Measurements from ENCODE around the gene EPM2A.
A peak's percentile ranks its signal among the peaks of the same experiment; 100 is the strongest.
"Not testable (repeated sequence)": the region's sequence is repeated elsewhere in the genome, so short reads cannot be mapped to it uniquely, and the experiment has no call there.

EPM2A gene

DNA sequence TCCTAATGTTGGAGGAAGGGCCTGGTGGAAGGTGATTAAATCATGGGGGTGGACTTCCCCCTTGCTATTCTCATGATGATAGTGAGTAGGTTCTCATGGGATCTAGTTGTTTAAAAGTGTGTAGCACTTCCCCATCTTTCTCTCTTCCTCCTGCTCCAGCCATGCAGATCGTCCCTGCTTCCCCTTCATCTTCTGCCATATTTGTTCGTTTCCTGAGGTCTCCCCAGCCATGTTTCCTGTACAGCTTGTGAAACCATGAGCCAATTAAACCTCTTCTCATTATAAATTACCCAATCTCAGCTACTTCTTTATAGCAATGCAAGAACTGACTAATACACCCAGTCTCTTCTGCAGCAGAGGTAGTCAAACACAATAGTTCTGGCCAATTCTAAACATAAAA is 5.4 kb downstream of the EPM2A start:
- no peak for DNase-seq

DNA sequence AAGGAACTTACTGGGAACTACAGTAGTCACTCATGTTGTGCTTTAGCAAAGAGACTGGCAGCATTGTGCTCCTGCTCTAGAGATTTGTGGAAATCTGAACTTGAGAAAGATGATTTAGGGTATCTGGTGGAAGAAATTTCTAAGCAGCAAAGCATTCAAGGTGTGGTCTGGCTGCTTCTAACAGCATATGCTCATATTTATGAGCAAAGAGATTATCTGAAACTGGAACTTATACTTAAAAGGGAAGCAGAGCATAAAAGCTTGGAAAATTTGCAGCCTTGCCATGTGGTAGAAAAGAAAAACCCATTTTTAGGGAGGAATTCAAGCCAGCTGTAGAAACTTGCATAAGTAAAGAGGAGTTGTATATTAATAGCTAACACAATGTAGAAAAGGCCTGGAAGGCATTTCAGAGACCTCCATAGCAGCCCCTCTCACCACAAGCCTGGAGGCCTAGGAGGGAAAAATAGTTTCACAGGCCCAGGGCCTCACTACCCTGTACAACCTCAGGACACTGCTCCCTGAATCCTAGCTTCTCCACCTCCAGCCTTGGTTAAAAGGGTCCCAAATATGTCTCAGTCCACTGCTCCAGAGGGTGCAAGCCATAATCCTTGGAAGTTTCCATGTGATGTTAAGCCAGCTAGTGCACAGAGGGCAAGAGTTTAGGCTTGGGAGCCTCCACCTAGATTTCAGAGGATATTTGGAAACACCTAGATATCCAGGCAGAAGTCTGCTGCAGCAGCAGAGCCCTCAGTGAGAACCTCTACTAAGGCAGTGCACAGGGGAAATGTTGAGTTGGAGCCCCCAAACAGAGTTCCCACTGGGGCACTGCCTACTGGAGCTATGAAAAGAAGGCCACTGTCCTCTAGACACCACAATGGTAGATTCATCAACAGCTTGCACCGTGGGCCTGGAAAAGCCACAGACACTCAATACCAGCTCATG is 6.6 kb downstream of the EPM2A start:
- DNase-seq = no peak

GRCh38 chr6:145727817-145728388 is 7.4 kb downstream of the EPM2A start:
- DNase-seq = no peak

DNA sequence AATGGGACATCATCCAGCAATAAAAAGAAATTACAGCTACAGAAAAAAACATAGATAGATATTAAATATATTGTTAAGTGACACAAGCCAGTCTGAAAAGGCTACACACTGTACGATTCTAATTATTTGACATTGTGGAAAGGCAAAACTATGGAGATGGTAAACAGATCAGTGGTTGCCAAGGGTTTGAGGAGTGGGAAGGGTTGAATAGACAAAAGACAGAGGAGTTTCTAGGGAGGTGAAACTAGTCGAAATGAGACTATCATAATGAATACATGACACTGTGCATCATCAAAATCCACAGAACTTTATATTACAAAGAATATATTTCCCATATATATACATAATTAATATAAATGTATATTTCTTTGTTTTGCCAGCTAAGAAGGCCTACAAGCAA is 9.8 kb downstream of the EPM2A start:
- DNase-seq = no peak

DNA sequence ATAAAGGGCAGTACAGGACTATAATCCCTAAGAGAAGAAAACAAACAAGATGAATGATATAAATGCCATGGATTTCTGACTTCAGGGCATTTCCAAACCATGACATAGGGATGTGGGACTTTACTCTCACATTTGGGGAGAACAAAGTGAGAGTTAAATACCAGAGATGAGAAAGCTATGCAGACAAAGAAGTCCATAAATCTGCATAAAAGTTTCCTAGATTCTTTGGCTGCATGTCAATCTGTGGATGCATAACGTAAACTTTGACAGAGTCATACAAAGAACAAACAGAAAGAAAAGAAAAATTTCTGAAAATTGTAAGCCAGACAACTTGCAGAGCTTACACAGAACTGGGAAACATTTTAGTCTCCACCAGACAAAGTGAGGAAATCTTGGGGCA is 11.7 kb downstream of the EPM2A start:
- no peak for DNase-seq

- DNase-seq = no peak
Observed at GRCh38 chr6:145722190-145722589, 13.1 kb downstream of the EPM2A start.

DNA sequence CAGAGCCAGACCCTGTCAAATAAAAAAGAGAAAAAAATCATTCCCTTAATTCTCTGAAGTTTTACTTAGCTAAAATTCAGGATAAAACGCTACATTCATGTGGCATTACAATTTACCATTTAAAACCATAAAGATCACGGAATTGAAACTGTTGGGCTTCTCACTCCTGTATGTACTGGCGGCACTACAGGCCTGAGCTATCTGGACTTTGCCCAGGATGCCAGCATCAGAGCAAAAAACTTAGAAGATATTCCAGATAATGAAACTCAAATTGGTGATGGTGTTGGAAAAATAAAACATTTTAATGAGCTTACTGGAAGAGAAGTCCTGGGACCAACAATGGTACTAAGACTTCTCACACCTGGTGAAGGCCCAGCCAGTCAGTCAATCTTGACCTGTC is 14.2 kb downstream of the EPM2A start:
- no peak for DNase-seq

- no peak for DNase-seq
Observed at GRCh38 chr6:145715426-145715825, 19.9 kb downstream of the EPM2A start.

- DNase-seq = no peak
Observed at GRCh38 chr6:145714731-145715130, 20.6 kb downstream of the EPM2A start.

GRCh38 chr6:145713773-145714172 is 21.5 kb downstream of the EPM2A start:
- no peak for DNase-seq

DNA sequence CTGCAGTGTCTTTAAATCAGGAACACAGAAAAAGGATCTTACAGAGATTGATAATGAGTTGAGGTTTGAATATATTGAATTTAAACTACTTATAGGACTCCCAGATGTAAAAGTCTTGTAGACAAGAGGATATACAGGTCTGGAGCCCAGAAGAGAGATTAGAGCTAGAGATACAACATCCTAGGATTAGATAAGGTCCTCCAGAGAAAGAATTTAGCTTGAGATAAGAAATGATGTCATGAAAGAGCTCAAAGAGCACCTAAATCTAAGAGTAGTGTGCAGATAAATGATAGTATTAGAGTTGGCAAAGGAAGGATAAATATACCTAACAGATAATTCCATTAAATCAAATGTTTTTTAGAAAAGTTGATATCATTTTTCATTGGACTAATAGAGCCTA is 23.9 kb downstream of the EPM2A start:
- no peak for DNase-seq

GRCh38 chr6:145707397-145707796 is 27.9 kb downstream of the EPM2A start:
- no peak for DNase-seq

DNA sequence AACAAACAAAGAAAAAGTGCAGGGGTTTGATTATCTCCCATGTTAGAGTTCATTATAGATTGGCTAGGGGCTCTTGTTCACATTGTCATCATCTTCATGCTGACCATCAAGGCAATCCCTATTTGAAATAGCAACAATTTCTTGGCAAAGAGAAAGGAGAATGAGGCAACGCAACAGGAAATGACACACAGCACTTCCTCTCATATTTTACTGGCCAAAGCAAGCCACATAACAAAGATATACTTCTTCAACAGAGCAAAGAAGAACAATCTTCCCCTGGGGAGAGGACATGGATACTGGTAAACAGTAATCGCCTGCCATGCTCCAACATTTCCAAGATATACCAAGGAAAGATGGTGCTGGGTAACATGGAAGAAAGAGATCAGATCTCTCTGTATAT is 29.8 kb downstream of the EPM2A start:
- no peak for DNase-seq

DNA sequence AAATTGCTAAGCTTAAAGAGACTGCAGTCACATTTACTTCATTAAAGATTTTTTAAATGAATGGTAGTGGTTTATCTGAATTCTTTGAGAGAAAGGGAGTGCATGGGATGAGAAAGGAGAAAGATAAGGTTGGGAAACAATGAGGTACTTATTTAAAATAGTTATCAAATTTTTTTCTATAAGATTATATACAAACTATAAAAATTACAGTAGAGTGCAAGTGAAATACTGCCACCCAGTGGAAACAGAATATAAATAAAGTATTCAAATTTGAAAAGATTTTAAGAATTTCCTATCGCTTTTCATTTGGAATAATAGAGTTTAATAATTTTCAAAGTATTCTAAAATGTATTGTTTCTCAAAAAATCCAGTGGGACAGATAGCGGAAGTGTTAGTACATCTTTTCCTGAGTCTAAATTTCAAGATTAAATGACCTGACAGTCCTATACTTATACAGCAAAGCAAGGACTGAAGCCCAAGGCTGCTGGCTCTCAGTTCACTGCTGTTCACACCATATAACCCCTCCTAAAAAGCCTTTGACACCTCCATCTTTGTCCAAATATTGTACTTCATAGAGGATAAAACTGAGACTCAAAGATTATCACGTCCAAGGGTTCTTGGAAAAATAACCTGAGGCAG is 31.1 kb downstream of the EPM2A start:
- DNase-seq = peak in 1 of 2 experiments; percentile 37

GRCh38 chr6:145699462-145699861 is 35.9 kb downstream of the EPM2A start:
- no peak for DNase-seq

- DNase-seq = not testable (repeated sequence)
Observed at GRCh38 chr6:145697401-145697800, 37.9 kb downstream of the EPM2A start.

- DNase-seq = peak; percentile 5 to 71
Observed at GRCh38 chr6:145694083-145694737, 41.1 kb downstream of the EPM2A start.

- no peak for DNase-seq
Observed at GRCh38 chr6:145690969-145691368, 44.4 kb downstream of the EPM2A start.

DNA sequence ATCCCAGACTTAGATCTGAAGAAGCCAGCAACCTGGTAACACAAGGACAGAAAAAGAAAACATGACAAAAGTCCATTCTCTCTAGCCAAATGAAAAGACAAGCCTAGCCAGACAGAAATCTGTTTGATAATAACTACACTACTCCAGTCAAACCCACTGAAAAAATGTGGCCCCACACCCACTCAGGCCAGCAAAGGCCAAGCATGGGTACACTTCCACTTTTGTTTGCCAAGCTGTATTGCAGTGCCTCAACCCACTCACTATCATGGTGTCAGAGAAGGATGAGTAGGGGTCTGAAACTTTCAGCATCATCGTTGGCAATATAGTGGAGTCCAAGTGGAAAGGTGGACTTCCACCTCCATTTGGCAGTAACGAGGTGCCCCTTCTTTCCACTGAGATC is 45.8 kb downstream of the EPM2A start:
- no peak for DNase-seq

DNA sequence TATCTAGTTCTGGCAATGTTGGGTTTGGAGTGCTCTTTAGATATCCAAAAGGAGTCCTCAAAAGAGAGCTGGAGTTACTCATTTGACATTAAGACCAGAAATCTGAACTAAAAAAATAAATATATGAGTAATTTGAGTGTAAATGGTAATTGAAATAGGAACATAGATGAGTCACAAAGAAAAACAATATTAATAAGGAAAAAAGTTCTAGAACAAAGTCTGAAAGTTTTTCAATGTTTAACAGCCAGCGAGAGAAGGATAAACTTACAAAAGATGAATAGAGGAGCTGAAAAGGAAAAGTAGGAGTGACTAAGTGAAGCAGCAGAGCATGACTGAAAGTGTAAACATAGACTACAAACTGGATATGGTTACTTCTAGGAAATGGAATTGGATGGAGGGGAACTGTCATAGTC is 46.8 kb downstream of the EPM2A start:
- DNase-seq = no peak

GRCh38 chr6:145685932-145686331 is 49.4 kb downstream of the EPM2A start:
- no peak for DNase-seq

DNA sequence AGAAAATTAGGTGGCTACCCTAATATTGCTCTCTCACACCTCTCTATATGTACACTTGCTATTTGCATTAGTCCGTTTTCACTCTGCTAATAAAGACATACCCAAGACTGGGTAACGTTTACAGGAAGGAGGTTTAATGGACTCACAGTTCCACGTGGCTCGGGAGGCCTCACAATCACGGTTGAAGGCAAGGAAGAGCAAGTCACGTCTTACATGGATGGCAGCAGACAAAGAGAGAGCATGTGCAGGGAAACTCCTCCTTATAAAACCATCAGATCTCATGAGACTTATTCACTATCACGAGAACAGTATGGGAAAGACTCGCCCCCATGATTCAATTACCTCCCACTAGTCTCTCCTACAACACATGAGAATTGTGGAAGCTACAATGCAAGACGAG is 53.4 kb downstream of the EPM2A start:
- DNase-seq = no peak

GRCh38 chr6:145673504-145673903 is 61.8 kb downstream of the EPM2A start:
- no peak for DNase-seq

Data from NCI-H524 (cell line).